Ramos (cell line): Measurements from ENCODE around the gene SNRPA1.

Experiments used
- in situ Hi-C: fragments of 300-500 bp; cut with MboI; formaldehyde crosslinking; loops from one replicate; pipeline ENCODE4 v1.14.3; 2022; ENCODE audit warnings: low sequenced_read_pairs; ENCODE audit not compliant: unreplicated experiment

Gene SNRPA1

GRCh38 chr15:101266787-101267186 is 28.3 kb downstream of the SNRPA1 start:
- in situ Hi-C loops: loop anchor here (10.0 to 25.0 kb wide), 2 partner anchors 354 to 662 kb away; partner anchors contain the start of genes ASB7, LINS1 and LRRK1

DNA sequence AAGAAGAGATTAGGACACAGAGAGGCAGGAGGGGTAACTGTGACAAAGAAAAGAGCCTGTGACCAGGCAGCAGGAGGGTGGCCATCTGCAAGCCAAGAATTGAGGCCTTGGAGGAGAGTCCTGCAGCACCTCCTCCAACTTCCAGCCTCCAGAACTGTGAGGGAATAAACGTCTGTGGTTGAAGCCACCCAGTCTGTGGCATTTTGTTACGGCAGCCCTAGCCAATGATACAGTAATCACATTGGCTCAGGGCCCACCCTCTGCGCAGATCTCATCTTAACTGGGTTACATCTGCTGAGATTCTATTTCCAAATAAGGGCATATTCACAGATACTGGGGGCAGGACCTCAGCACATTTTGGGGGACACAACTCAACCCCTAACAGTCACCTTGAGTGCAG is 29.0 kb downstream of the SNRPA1 start:
- in situ Hi-C loops: loop anchor here (10.0 to 25.0 kb wide), 2 partner anchors 354 to 661 kb away; partner anchors contain the start of genes ASB7, LINS1 and LRRK1

GRCh38 chr15:101264911-101265641 is 30.0 kb downstream of the SNRPA1 start:
- in situ Hi-C loops: loop anchor here (5.0 to 25.0 kb wide), 3 partner anchors 178 to 660 kb away; partner anchors contain the start of genes ASB7, LINS1 and LRRK1

DNA sequence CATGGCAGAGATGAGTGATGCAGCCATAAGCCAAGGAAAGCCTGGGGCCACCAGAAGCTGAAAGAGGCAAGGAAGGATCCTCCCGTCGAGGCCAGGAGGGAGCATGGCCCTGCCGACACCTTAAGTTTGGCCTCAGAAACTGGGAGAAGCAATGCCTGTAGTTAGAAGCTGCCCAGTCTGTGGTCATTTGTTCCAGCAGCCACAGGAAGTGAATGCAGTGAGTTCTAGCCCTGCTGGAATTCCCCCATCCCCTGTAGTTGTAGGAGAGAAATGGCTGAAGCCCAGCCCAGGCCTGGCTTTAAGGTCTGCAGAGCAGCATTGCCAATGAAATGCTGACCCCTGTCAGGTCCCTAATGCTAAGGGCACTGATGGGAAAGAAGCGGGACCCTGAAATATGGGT is 31.0 kb downstream of the SNRPA1 start:
- in situ Hi-C loops: loop anchor here (5.0 to 25.0 kb wide), 3 partner anchors 177 to 659 kb away; partner anchors contain the start of genes ASB7, LINS1 and LRRK1

DNA sequence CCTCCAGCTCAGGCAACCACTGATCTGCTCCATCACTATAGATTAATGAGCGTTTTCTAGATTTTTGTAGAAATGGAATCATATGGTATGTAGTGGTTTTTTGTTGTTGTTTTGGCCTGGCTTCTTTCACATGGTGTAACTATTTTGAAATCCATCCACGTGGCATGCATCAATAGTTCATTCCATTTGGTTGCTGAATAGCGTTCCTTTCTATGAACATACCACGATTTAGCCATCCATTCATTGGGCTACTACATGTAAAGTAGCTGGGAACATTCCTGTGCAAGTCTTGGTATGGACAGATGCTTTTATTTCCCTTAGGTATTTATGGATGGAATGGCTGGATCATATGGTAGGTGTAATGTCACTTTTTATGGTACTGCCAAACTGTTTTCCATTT is 32.5 kb downstream of the SNRPA1 start:
- in situ Hi-C loops: loop anchor here (5.0 to 25.0 kb wide), 3 partner anchors 175 to 658 kb away; partner anchors contain the start of genes ASB7, LINS1 and LRRK1

DNA sequence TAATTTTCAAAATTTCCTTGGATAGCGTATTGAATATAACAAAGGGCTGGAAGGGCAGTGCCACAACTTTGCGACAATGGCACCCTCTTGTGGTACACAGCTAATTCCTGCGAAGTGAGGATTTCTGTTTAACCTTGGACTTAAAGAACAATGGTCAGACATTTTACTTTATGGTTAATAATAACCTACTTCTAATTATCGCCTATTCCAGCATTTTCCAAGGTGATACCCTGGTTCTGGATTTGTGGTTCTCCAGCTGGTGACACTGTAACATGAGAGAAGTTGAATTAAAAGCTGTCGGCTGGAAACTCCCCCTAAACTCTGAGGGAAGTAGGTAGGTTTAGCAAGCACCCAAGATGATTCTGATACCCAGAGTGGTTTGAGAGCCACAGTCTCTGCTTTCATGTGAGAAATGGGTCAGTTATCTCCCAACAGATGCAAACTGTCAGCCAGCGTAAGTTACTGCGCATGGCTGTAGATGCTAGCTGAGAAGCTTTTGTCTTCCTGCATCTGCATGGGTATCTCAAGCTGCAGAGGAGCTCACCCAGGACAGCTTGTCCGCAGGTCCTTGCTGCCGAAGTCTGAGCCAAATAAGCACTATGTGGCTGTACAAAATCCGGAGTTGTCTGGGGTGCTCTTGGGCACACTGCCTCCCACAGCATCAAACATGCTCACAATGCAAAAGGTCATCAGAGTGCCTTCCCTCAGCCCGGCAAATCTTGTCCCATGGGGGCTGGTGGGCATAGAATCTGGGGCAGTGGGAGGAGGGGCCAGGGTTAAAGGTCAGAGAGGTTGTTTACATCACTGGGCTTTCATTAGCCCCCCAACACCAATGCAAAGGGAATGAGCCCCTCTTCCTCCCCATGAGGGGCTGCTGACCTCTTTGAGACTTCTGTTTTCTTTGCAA is 36.6 kb downstream of the SNRPA1 start:
- in situ Hi-C loops: loop anchor here (25.0 kb wide), 1 partner anchor 346 kb away; the partner anchor contains the start of gene LRRK1

DNA sequence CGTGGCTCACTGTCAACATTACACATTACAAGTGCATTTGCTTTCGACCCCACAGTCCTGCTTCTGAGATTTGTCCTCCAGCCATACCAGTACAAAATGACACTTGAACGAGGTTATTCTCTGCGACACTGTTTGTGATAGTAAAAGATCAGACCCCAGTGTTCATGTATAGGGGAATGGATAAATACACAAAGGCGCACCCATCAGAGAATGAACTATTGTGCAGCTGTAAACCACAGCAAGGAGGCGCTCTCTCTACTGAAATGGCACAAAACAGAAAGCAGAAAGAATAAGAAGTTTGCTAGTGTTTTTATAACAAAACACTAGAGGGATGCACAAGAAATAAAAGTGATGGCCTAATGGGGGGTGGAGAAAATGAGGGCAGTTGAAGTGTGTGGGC is 38.3 kb downstream of the SNRPA1 start:
- in situ Hi-C loops: loop anchor here (25.0 kb wide), 1 partner anchor 344 kb away; the partner anchor contains the start of gene LRRK1

DNA sequence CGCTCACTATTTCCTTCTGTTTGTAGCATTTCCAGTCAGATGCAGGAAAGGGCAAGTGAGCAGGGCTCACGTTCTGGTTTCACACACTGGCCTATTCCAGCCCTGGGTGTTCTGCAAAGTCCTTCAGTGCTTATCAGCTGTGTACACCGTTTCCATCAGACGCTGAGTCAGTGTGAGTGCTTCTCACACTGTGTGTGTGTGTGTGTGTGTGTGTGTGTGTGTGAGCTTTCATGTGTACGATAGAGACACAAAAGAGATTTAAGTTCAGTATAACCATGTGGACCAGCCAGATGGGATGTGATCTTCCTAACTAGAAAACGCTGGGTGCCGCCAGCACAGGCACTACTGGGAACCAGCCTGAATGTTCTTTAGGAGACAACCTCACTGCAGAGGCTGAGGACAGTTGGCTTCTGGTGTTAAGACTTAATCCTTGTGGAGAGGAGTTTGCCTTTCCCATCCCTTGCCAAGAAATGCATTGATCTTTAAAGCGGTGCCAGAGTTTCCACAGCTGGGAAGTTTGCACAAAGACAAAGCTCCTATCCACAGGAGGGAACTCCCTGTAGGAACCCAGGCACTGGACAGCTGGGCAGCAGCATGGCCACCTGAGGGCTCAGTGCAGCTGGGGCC is 39.3 kb downstream of the SNRPA1 start:
- in situ Hi-C loops: loop anchor here (25.0 kb wide), 1 partner anchor 343 kb away; the partner anchor contains the start of gene LRRK1

DNA sequence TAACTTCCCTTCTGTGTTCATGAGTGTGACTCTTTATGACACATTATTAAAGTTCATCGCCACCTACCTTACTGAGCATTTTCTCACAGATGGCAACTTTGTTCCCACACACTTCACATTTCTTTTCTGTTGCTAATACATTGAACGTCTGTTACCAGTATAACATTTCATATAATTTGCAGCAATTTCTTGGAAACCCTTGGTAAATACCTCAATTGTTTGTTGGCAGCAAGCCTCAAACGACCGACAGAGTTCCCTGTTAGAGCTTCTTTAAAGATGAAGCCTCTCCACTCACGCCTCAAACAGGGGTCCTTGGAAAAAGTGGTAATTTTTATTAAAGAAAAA is 40.0 kb downstream of the SNRPA1 start:
- in situ Hi-C loops: loop anchor here (25.0 kb wide), 1 partner anchor 343 kb away; the partner anchor contains the start of gene LRRK1

GRCh38 chr15:101254157-101255050 is 40.6 kb downstream of the SNRPA1 start:
- in situ Hi-C loops: loop anchor here (25.0 kb wide), 1 partner anchor 342 kb away; the partner anchor contains the start of gene LRRK1

DNA sequence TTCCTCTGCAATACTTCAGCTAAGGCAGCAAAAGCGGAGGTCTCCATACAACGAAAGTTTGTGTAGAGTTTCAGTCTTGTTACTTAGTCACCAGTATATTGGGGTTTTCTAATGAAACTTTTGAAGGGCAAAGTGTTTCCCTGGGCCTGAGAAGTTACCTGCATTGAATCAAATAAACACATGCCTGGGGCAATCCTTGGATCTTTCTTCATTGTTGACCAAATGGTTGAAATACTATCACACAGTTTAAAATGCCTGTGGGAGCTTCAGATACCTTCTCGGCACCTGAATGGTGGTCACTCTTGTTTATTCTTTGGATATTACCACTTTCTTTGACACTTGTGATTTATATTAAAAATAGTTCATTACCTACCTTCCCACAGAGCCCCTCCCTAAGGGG is 42.2 kb downstream of the SNRPA1 start:
- in situ Hi-C loops: loop anchor here (25.0 kb wide), 1 partner anchor 341 kb away; the partner anchor contains the start of gene LRRK1

DNA sequence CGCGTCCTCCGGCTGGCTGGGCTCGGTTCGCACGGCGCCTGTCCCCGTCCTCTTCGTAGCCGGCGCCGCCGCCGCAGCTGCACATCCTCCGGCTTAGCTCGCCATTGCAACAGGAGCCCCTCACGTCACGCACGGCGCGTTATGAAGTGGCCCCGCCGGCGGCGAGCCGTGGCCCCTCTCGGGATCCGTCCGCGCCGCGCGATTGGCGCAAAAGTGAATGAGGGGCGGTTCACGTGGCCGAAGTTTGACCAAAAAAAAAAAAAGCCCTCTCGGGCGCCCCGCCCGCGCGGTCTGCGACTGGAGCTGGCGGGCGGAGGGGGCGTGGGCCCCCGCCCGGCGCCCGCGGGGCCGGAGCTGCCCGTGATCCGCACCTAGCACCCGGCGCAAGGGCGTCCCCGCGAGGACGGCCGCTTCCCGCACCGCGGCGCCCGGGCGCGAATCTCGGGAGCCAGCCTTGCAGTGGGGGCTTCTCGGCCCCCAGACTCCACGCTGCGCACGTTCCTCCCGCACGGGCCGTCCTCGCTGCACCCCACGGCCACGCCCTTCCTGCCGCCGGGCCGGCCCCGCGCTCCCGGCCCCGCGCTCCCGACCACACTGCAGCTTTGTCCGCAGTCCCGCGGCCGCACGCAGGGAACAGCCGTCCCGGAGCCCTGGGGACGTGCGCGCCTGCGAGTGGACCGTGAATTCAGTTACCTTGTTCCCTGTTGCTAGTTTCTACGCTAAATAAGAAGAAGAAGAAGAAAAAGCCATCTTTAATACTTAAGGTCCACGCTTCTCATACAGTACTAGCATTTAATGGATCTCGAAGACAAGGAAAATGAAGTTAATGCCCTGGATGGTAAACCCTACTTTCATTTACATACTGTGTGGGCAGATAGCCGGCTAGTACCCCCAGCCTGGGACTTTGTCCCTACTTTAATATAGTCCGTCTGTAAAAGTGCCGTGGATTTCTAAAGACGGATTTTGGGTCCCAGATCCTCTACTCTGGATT is 42.9 kb downstream of the SNRPA1 start, which contains the start of gene CHSY1:
Gene CHSY1 (minus strand): TSS at position 219 of the 991 bp plus-strand sequence. CDS start 592 bp downstream, outside the sequence.
- in situ Hi-C loops: loop anchor here (25.0 kb wide), 1 partner anchor 340 kb away; the partner anchor contains the start of gene LRRK1

GRCh38 chr15:101250873-101251829 is 43.9 kb downstream of the SNRPA1 start:
- in situ Hi-C loops: loop anchor here (25.0 kb wide), 1 partner anchor 339 kb away; the partner anchor contains the start of gene LRRK1

DNA sequence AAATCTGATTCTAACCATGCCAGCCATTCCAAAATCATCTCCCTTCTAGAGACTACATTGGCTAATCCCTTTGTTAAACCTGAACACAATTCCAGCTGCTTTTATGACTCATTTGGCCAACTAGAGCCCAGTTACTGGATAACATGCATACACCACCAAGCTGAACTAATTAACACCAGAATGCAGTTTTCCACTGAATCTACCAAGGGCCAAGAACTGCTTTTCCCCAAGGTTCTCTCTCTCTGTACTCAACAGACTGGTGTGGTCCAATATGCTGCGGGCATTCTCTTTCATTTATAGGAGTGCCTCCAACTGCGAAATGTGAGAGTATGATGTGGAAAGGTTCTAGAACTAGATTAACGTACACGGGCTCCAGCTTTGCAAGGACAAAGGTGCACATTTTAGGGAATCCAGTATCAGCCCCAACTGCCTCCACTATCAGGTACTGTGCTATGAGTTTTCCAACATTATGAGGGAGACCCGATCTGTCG is 44.7 kb downstream of the SNRPA1 start:
- in situ Hi-C loops: loop anchor here (25.0 kb wide), 1 partner anchor 338 kb away; the partner anchor contains the start of gene LRRK1

DNA sequence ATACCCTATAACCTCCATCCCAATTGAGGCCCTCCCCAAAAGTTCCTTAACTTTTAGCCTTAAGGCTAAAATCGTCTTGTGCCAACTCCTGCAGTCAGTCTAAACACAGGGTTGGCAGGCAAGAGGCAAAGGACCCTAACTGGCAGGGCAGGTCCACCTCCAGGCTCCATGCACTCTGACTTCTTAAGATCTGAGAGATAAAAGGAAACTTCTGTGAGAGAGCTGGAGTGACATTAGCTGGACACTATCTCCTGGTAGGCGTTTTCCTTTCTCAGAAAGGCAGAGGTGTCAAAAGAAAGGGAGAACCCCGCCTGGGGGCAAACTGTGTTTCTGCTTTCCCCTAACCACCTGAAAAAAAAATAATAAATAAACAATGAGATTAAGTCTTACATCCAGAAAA is 46.8 kb downstream of the SNRPA1 start:
- in situ Hi-C loops: no loop called here
